Stimulated activated CD8-positive, alpha-beta memory T cell treated with anti-CD3 and anti-CD28 coated beads, Interleukin-7, amount 100 ng/mL, for 24 hours (primary cell): ENCODE results near the gene AKAP13.
"Not testable (repeated sequence)": the region's sequence is repeated elsewhere in the genome, so short reads cannot be mapped to it uniquely, and the experiment has no call there.

Experiments
- DNase-seq: peaks from one replicate; pipeline ENCODE4 v3.0.0-alpha.2; 2020; ENCODE audit warnings: low read depth

Gene AKAP13

GRCh38 chr15:85500729-85501128 is 120.3 kb downstream of the AKAP13 start:
- no peak for DNase-seq

- no peak for DNase-seq
These were observed 121.2 kb downstream of the AKAP13 start for GRCh38 chr15:85501574-85501973.

GRCh38 chr15:85503151-85503799 is 122.9 kb downstream of the AKAP13 start:
- DNase-seq = no peak

DNA sequence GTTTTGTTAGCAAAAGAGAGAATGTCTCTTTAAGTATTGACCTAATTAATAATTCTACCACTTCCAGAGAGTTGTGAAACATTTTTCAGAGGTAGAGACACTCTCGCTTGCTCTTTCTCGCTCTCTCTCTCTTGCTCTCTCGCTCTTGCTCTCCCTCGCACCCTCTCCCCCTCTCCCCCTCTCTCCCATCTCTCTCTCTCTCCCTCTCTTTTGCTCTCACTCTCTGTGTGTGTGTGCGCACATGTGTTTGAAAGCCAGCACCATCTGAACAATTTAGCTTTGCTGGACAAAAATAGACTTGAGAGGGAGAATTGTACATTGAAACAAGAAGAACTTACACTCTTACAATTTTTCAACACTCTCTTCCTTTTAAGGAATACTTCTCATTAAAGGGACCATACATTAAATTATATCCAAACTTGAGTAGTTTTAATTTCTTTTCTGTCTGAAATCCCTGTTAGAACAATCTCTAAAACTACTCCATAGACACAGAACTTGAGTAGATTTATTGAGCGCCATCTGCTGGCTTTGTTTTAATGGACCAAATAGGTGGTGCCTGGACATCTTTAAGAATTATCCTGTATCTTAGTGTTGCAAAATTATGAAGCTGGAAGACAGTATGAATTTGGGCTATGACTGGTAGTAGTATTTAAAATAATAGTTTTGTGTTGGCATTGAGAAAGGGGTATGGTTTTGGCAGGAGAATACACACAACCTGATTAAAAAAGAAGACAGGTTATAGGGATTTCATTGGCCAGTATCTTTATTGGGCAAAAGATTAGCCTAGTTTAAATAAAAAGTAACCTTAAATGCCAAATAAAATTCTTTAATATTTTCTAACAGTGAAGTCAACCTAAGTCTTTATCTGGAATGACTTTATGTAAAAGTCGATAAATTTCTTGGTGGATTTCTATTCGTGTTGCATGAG is 124.6 kb downstream of the AKAP13 start:
- no peak for DNase-seq

- DNase-seq = no peak
These were observed 126.7 kb downstream of the AKAP13 start for GRCh38 chr15:85507114-85507513.

- DNase-seq = no peak
These were observed 129.6 kb downstream of the AKAP13 start for GRCh38 chr15:85509973-85510372.

GRCh38 chr15:85514413-85514812 is 134.0 kb downstream of the AKAP13 start:
- no peak for DNase-seq

- no peak for DNase-seq
These were observed 134.8 kb downstream of the AKAP13 start for GRCh38 chr15:85515212-85515611.

DNA sequence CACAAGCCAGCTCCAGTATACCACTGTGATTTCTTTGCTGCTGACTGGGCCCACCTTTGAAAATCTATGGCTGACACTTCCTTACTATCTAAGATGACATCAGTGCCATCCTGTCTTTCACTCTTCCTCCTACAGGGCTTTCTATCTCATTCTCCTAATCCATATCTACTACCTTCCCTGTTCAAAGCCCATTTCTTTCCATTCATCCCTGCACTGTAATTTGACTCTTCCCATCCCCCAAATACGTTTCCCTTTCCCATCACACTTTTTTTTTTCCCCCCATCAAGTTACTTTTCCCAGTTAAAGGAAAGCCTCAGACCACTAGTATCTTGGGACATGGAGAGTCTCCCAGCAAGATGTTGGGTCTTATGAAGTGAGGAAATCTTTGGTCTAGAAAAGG is 136.7 kb downstream of the AKAP13 start:
- no peak for DNase-seq

- DNase-seq = no peak
These were observed 138.8 kb downstream of the AKAP13 start for GRCh38 chr15:85518979-85519761.

DNA sequence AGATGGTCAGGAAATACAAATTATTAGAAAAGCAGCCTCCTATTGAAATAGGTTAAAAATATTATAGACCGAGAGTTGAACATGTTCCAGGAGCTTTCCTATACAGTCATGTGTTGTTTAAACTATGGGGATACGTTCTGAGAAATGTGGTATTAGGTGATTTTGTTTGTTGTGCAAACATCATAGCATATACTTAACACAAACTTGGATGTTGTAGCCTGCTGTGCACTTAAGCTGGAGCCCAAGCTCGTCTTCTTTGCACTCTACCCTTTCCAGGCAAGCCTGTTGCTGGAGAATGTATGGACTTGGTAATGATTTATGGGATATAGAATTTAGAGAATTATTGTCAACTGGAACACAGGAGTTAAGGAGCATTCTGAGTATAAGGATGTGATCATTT is 140.2 kb downstream of the AKAP13 start:
- DNase-seq = no peak

GRCh38 chr15:85523530-85523929 is 143.1 kb downstream of the AKAP13 start:
- no peak for DNase-seq

- DNase-seq = no peak
These were observed 145.4 kb downstream of the AKAP13 start for GRCh38 chr15:85525755-85526154.

GRCh38 chr15:85527895-85528294 is 147.5 kb downstream of the AKAP13 start:
- no peak for DNase-seq

DNA sequence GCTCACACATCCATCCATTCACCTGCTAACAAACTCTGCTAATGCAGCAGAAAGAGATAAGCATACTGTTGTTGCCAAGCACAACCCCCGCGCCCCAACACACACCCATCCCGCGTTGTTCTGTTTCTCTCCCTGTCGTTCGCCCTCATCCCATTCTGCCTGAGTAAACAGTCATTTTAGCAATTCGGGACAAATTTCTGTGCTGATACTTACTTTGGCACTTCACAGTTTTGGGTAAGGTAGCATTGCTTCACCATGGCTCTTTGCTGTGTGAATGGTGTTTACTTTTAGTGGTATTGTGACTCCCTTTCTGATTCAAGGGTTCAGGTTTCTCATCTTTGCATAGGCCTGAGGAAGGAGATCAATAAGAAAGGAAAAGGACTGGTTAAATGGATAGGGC is 149.7 kb downstream of the AKAP13 start:
- DNase-seq = no peak

GRCh38 chr15:85531083-85531482 is 150.7 kb downstream of the AKAP13 start:
- DNase-seq = no peak

DNA sequence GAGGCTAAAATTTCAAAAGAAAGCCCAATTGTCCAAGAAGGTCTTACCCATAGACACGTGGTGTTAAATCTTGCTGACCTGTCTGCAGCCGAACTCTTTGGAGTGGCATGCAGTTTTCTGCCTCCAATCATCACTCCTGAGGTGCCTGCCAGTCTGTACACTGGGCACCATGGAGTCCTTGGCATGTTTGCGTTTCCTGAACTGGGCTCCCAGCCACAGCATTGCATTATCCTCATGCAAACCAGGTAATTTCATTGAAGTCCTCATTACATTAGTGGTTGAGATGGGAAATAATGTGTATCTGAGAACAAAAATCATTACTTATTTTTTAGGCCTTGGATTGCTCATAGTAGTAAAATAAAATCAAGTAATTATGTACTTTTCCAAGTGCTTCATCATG is 152.3 kb downstream of the AKAP13 start:
- no peak for DNase-seq

GRCh38 chr15:85534031-85534430 is 153.6 kb downstream of the AKAP13 start:
- no peak for DNase-seq

GRCh38 chr15:85535533-85536330 is 155.3 kb downstream of the AKAP13 start:
- not testable (repeated sequence) for DNase-seq

GRCh38 chr15:85536341-85536740 is 155.9 kb downstream of the AKAP13 start:
- DNase-seq = no peak

GRCh38 chr15:85539491-85539890 is 159.1 kb downstream of the AKAP13 start:
- DNase-seq = no peak
